Hematopoietic multipotent progenitor cell treated with erythropoietin and hydrocortisone succinate and interleukin-3 and kit ligand, for 8 days (in vitro differentiated cells): Measurements from ENCODE around the gene RSPH1.

Source experiments
- DNase-seq: peaks from one replicate; pipeline ENCODE4 v3.0.0-alpha.2; 2015

Gene RSPH1

DNA sequence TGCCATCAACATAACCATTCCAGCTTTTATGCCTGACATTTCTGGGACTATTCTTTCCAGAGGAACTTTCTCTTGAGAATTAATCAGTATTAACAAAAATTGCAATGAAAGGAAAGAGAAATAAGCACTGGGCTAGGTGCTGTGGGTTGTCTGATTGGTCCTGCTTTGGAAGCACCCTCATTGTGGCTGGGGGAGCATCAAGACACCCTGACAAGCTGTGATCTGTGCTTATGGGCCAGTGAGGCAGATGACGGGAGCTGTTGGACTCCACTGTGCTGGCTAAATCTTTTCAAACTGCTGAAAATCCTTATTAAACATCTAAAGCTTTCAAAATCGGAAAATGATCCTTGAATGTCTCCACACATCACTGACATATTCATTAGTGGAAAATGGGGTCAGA lies 72.3 kb downstream of the RSPH1 start:
- no peak for DNase-seq

- no peak for DNase-seq
Measured at GRCh38 chr21:42423197-42423675, 72.8 kb downstream of the RSPH1 start.
